ENCODE measurements around the gene MYO1D. TPM values are rescaled to one million over a fixed set of nuclear protein-coding genes. Genes with fewer than 3 reads are reported as not detected.
A peak's percentile ranks its signal among the peaks of the same experiment; 100 is the strongest.

The MYO1D gene
- total RNA-seq, 2 donors from 2014 or later: 238 to 382 TPM

DNA sequence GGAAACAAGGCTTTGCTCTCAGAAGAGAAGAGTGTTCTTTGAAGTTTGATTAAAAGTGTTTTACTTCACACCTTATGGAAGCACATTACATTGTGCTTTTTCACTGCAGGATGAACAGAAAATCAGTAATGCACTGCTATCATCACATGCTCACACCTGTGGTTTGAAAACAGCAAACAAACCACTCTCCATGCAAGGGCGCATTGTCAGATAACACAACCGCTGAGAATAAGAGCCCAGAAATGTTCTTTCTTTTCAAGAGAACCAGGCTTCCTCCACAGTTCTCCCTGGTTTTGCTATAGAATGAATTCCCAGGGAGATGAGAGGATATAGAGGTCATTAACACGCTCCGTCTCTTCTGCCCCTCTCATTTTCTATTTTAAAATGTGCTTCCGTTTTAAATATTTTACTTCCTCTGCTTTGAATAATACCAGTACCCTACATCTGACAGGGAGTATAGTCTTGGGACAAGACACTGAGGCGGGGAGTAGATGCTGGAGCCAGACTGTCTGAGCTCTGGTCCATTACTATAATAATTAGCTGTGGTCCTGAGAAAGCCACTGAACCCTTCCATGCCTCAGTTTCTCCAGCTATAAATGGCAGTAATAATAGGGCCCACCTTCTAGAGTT, 318.5 kb downstream of the MYO1D start:
- no peak overlapping the region for H3K27ac ChIP-seq
- intact Hi-C loops (cut with DNase I): no loop called here
- no peaks in the 10 kb centered on the region for H3K9me3 ChIP-seq
- H3K36me3 ChIP-seq: no peaks in the 10 kb centered on the region
- H3K9ac ChIP-seq (ENCODE audit: low read depth in 2 of 2, low read length in 2 of 2): no peak overlapping the region
- no peak for DNase-seq
- H3K4me3 ChIP-seq: no peak overlapping the region
- no peaks in the 10 kb centered on the region for H3K27me3 ChIP-seq
- TF ChIP-seq, protein P1, sequence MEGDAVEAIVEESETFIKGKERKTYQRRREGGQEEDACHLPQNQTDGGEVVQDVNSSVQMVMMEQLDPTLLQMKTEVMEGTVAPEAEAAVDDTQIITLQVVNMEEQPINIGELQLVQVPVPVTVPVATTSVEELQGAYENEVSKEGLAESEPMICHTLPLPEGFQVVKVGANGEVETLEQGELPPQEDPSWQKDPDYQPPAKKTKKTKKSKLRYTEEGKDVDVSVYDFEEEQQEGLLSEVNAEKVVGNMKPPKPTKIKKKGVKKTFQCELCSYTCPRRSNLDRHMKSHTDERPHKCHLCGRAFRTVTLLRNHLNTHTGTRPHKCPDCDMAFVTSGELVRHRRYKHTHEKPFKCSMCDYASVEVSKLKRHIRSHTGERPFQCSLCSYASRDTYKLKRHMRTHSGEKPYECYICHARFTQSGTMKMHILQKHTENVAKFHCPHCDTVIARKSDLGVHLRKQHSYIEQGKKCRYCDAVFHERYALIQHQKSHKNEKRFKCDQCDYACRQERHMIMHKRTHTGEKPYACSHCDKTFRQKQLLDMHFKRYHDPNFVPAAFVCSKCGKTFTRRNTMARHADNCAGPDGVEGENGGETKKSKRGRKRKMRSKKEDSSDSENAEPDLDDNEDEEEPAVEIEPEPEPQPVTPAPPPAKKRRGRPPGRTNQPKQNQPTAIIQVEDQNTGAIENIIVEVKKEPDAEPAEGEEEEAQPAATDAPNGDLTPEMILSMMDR (IDR thresholded peaks at IDR 0.05): no peak
- no peaks in the 10 kb centered on the region for H3K4me1 ChIP-seq

- Histone ChIP-seq H3K27me3 (no peaks in the 10 kb centered on the region), H3K27ac (no peak overlapping the region), H3K4me3 (no peak overlapping the region), H3K9me3 (no peaks in the 10 kb centered on the region), H3K9ac (ENCODE audit: low read depth in 2 of 2, low read length in 2 of 2) (no peak overlapping the region), H3K36me3 (no peaks in the 10 kb centered on the region), H3K4me1 (no peaks in the 10 kb centered on the region)
- intact Hi-C loops (cut with DNase I): no loop called here
- TF ChIP-seq, protein P1 (IDR thresholded peaks at IDR 0.05): no peak
- no peak for DNase-seq
Observed at GRCh38 chr17:32555611-32556310, 321.2 kb downstream of the MYO1D start.

- no peaks in the 10 kb centered on the region for H3K9me3 ChIP-seq
- H3K27me3 ChIP-seq: no peaks in the 10 kb centered on the region
- no peak overlapping the region for H3K27ac ChIP-seq
- intact Hi-C loops (cut with DNase I): no loop called here
- H3K4me3 ChIP-seq: no peak overlapping the region
- no peaks in the 10 kb centered on the region for H3K4me1 ChIP-seq
- no peak overlapping the region for H3K9ac ChIP-seq (ENCODE audit: low read depth in 2 of 2, low read length in 2 of 2)
- DNase-seq: peak; percentile 24
- H3K36me3 ChIP-seq: no peaks in the 10 kb centered on the region
- TF ChIP-seq, protein P1 (IDR thresholded peaks at IDR 0.05): no peak
Observed at GRCh38 chr17:32553168-32553567, 323.8 kb downstream of the MYO1D start.

- TF ChIP-seq, protein P1 (IDR thresholded peaks at IDR 0.05): no peak
- no peak overlapping the region for H3K27ac ChIP-seq
- no peak for DNase-seq
- no peaks in the 10 kb centered on the region for H3K9me3 ChIP-seq
- no peaks in the 10 kb centered on the region for H3K27me3 ChIP-seq
- no peaks in the 10 kb centered on the region for H3K36me3 ChIP-seq
- H3K9ac ChIP-seq (ENCODE audit: low read depth in 2 of 2, low read length in 2 of 2): no peak overlapping the region
- no peaks in the 10 kb centered on the region for H3K4me1 ChIP-seq
- no peak overlapping the region for H3K4me3 ChIP-seq
- intact Hi-C loops (cut with DNase I): no loop called here
Observed at GRCh38 chr17:32552280-32552679, 324.6 kb downstream of the MYO1D start.

DNA sequence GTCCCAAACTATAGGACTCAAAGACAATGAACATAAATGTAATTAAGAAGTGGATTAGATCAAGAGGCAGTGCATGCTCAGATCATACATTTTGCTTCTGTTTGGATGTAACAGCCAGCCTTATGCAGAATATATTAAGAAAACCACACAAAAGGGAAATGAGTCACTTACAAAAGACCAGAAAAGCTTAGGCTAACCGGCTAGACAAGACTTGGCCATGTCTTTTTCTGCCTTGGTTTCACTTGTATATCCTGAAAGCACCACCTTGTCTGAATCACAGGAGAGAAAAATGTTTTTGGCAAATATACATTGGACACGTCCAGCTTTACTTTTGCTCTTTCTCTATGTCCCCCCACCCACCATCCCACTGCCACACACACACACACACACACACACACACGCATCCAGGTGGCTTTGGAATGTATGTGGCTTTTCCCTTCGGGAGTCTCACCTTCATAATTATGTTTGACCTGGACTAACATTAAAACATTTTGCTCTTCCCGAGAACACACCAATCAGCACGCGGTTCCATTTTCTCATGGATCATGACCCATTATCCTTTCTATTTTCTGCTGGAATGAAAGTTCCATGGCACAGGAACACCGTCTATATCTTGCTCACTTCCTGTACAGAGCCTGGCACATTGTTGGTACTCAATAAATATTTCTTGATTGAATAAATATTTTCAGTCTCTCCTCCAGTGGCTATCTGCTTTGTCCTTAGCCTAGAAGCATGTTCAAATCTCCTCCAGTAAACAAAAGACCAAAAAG, 325.6 kb downstream of the MYO1D start:
- H3K36me3 ChIP-seq: no peaks in the 10 kb centered on the region
- intact Hi-C loops (cut with DNase I): no loop called here
- no peaks in the 10 kb centered on the region for H3K9me3 ChIP-seq
- TF ChIP-seq, protein P1 (IDR thresholded peaks at IDR 0.05): no peak
- no peak overlapping the region for H3K4me3 ChIP-seq
- DNase-seq: no peak
- no peaks in the 10 kb centered on the region for H3K27me3 ChIP-seq
- H3K27ac ChIP-seq: no peak overlapping the region
- no peak overlapping the region for H3K9ac ChIP-seq (ENCODE audit: low read depth in 2 of 2, low read length in 2 of 2)
- H3K4me1 ChIP-seq: no peaks in the 10 kb centered on the region
